GM19240 (cell line): Measurements from ENCODE around the gene LEMD2.

Experiments
- DNase-seq: peaks from one replicate; pipeline ENCODE4 v3.0.0; 2011; ENCODE audit warnings: low spot score; ENCODE audit not compliant: insufficient read length

The LEMD2 gene

DNA sequence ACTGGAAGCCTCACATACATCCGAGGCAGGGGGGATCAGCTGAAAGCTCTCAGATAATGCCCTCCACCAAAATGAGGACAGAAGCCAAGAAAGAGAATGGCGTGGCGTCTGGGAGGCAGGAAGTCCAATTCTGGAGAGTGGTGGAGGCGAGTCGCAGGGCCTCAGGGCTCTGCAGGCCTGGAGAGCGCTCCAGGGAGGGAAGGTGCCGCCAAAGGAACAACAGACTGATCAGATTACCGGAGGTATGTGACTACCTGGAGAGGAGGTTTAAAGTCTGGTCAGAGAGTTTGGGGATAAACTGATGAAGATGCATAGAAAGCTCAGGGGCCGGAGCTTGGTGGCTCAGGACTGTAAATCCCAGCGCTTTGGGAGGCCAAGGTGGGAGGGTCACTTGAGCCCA is 31.0 kb downstream of the LEMD2 start:
- no peak for DNase-seq

DNA sequence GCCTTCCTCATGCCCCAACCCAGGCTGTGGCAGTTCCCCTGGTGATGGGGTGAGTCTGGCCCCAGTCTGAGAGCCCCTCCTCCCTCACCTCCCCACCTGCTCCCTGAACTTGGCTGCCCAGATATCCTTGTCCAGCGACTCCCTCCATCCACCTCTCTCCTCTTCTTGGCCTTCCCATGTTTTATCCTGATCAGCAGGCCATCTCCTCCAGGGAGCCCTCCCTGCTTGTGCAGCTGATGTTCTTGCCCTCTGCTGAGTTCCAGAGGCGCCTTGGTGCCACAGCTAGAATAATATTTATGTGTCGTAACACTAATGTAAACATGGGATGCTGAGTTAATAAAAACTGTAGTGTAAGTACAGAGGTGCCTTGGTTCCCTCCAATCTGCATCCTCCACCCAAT is 31.8 kb downstream of the LEMD2 start:
- no peak for DNase-seq

DNA sequence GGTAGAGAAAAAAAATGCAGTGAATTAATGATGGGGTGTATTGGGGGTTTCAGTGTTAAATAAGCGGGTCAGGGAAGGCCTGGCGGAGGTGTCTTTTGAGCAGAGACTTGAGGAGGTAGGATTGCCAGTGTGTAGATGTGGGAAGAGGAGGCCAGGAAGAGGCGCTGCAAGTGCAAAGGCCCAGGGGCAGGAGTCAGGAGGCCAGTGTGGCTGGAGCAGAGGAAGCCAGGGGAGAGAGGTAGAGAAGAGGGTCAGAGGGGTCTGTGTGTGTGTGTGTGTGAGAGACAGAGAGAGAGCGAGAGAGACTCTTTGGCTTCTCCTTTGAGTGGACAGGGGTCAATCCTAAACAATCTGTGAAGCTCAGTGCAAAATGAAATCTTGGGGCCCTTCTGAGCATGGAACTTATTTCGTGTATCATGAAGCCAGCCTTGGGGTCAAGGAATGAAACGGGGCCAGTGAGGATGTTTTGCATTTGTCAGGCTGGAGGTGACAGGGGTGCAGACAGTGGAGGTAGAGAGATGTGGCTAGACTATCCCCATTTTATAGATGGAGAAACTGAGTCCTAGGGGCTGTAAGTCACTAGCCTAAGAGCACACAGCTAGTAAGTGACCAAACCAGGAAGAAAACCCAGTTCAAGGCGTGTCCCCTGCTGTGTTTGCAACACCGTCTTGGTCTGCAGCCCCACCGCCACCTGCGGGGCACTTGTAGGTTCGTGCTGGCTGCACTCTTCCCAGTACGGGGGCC is 32.5 kb downstream of the LEMD2 start:
- DNase-seq, result no peak

DNA sequence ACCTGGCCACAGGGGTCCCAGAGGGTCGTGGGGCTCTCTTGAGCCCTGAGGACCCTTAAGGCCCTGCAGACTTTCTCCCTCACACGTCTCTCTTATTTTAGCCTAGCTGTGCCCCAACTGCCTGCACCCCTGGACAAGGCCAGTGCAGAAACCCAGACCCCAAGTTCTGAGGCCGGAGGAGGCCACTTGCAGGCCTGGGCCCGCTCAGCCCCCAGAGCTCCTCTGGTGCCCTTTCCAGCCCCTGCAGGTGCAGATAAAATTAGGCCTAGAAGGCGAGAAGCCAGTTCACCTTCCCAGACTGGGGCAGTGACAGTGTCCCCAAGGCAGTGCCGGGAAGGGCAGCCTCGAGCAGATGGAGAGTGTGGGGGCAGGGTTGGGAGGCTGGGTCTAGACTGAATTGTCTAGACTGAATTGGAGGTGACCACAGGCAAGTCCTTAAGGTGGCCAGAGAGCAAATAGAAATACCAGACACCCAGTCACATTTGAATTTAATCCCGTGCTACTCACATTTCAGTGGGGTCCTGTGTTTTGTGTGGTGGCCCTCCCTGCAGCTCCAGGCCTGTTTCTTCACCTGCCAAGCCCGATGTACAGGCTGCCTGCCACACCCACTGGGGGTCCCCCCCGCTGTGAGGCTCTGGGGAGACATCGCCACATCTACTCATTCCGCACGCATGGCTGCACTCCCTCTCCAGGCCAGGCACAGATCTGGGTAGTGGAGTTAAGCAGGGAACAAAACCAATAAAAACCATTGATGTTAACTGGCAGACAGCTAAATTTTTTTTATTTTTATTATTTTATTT is 33.7 kb downstream of the LEMD2 start:
- DNase-seq, result no peak

DNA sequence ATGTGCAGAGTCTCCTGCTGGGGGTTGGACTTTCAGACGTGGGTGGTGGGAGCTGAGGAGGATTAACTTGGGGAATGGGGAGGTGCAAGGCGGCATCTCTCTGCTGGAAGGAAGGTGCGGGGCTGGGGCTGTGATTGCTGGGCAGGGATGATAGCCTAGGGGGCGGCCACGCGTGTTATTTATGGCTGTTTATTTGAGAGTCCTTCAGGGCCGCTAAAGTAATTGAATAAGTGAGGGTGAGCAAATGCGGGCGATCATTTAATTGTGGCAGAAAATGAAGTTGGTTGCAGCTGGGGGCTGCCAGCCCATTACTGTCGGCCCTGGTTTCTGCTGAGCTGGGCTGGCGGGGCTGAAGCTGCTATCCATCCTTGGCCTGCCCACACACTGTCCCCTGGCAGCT is 34.7 kb downstream of the LEMD2 start:
- DNase-seq, result no peak

DNA sequence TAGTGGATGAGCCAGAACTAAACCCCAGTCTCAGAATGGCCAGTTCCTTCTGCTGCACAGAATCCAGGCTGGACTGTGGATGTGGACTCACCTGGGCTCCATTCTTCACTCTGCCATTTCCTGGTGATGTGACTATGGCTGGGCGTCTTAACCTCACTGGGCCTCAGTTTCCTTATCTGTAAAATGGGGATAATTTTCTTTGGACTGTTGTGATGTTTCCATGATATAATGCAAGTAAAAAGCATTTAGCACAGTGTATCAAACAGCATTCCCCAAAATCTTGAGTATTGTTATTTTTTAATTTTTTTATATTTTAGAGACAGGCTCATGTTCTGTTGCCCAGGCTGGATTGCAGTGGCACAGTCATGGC is 36.3 kb downstream of the LEMD2 start:
- no peak for DNase-seq

DNA sequence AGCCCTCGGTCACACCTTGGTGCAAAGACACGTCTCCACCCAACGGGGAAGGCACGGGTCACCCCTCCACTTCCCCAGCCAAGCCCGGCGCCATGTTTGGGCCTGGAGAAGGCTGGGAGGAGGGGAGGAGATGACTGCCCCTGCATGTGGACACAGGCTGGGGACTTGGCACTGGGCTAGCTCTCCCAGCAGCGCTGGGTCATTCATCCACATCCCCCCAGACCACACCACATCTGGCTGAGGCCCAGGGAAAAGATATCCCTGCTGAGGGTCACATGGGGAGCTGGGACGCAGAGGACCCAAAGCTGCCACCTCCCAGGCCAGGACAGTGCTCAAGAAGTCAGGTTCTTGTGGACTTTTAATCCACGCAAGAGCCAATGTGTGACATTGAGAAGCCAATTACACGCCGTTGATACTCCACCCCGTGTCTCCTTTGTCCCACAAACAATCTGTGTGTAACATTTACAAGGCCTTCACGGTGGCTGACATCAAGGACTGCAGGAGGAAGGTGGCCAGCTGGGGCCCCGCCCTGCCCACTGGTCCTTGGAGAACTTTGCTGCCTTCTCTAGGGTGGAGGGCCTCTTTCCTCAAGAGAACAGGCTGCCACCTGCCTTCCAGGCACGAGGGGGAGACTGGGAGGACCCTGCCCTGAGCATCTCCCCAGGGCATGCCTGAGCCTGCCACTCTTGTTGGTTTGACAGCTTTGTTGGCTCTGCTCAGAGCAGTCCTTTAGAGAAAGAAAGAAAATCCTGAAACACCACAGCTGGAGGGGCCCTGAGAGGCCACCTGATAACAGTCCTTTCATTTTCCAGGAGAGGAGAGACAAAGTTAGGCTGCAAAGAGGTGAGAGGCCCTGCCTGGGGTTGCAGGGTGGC is 36.9 kb downstream of the LEMD2 start:
- peak; percentile 29 for DNase-seq

DNA sequence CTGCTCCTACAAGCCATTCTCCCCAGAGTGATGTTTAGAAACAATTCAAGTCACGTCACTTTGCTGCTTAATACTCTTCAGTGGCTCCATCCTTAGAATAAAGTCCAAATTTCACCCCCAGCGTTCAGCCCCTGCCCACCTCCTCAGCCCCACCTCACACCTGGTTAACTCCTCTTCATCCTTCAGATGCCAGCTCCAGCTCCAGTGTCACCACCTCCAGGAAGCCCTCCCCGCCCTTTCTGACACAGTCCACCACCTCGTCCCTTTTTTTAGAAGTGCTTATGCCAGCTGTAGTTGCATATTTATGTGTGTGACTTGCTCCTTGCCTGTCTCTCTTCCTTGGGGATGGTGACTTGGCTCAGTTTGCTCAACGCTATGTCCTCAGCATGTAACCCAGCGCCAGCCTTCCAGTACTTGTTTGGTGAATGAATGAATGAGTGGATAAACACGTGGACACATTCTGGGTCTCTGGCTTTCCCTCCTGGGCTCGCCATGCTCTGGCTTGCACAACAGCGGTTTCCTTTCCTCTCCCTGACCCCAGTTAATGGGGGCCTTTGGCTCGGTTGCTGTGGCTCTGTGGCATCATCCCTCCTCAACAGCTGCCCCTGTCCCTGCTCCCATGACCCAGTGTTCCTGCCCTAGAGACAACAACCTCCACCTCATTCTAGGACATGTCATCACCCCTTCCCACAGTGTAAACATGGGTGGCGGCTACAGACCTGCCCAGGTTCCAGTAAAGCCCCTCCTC is 38.5 kb downstream of the LEMD2 start:
- DNase-seq, result no peak

DNA sequence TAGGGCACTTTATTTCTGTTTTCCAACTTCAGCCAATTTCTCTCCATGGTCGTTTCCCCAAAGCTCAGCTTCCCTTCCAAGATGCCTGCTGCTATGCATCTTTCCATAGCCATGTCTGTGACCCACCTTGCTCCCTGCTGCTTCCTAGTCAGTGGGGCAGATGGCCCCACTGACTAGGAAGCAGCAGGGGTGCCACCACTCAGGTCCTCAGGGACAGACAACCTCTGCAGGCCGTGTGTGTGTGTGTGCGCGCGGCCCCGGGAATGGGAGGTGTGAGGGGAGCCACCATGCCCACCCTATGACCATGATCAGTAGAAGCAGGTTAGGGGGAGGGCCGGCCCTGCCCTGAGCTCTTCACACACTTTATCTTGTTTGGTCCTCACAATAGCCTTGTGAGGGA is 39.5 kb downstream of the LEMD2 start:
- no peak for DNase-seq

DNA sequence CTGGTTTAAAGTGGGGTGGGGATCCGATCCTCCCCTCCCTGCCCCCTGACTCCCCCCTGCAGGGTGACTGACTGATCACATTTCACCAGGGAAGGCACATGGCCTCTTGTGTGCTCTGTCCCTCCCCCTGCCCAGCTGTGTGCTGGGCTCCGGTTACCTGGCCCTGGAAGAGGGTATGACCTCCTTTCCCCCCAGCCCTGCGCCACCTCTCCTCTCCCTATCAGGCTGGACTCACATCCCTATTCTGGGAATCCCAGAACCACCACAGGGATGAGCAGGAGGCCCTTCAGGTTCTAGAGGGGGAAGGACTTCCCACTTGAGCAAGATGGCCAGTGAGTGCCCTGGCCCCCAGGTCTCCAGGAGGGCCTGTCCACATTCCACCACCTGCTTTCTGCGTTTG is 40.1 kb downstream of the LEMD2 start:
- DNase-seq, result no peak

DNA sequence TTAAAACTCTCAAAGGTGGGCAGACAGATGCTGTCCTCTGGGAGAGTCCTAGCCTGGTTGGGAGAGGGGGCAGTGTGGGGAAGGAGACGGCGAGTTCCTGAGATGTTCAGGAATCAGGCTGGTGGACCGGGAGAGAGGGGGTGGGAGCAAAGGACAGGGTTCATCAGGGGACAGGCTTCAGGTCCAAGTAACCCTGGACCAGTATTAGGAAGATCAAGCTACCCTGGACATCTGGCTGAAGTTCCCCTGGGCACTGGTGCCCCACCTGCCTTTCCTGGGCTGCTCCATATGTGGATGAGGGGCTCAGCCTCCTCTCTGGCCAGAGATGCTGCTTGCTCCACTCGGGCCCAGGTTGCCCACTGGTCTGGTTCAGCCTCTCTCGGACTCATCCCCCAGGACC is 41.1 kb downstream of the LEMD2 start:
- no peak for DNase-seq

DNA sequence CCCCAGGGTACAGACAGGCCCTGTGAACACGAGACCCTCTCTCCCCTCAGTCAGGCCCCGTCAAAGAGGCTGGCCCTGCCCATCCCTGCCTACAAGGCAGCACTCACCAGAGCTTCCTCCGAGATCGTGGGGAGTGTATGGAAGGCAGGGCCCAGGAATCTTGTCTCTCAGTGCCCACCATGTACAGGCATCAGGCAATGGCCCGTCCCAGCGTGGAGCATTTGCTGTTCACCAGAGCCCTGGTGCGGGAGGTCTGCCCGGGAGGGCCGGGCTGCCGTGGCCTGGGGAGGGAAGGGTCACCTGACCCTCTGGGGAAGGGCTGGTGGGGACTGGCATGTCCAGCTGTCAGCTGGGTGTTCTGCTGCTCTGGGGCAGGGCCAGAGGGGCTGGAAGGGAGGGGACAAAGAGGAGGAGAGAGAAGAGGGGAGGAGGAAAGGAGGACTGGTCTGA is 42.3 kb downstream of the LEMD2 start, which contains the start of gene IP6K3:
TSS of gene IP6K3 (minus strand) at position 255 of the 450 bp plus-strand sequence. CDS start 11,429 bp downstream, outside the sequence.
- no peak for DNase-seq

DNA sequence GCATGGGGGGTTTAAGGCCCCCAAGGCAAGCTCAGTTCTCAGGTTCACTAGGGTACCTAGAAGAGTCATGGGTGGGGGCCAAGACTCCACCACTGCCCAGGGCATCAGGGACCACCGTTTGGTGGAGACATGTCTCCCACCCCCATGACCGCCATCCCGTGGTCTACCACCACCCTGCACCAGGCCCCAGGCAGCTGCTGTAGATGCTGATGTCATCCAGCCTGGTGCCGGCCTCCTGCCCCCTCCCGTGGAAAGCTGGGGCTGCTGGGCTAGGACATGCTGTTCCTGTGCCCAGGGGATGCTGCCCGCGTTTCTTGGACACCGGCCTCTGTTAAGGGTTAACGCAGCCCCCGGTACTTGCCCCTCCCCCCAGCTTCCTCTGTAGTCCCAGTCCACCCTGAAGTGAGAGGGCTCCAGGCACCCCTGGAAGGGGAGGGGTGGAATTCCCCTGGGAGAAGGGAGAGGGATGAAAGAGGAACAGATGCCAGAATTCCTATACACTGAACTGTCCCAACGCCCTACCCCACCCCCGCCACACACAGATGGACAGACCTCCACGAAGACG is 42.8 kb downstream of the LEMD2 start:
- no peak for DNase-seq

DNA sequence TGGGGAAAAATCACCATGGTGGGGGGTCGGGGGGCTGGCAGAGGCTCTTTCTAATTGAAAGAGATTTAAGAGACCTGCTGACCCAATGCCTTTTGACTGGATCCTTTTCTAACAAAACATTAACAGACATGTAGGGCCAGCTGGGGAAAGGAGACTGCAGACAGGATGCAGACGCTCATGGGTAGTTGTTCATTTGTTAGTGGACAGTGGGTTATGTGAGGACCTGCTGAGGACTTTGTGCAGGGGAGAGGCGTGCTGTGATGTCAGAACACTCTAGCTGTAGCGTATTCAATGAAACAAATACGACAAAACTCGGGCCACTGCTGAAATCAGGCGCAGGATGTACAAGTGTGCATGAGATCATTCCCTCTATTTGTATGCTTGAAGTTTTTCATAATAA is 43.4 kb downstream of the LEMD2 start:
- no peak for DNase-seq

DNA sequence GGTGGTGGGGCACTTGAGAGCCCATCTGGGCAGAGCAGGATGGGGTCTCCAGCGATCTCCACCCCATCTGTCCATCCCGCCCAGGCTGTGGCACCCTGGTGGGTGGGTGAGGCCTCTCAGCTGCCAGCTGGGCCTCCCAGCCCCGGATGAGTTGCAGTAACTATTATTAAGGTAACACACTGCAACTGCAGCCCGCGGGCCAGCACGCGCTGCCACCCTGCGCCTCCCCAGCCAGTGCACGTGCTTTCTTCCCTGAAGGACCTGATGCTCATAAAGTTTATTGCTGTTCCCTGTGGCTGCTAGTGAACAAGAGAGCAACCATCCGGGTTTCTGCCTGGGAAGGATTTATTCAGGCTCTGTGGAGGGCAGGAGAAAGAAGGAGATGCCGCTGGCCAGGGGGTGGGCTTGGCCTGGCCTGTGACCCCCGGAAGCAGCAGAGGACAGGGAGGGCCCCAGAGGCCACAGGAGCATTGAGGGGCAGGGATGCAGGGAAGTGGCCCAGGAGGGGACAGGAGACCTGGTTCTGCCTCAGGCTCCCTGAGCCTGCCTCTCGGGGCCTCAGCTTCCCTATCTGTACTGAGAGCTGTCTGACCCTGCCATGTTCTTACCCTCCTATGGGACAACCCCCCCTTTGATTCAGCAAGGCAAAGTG is 43.9 kb downstream of the LEMD2 start:
- no peak for DNase-seq

DNA sequence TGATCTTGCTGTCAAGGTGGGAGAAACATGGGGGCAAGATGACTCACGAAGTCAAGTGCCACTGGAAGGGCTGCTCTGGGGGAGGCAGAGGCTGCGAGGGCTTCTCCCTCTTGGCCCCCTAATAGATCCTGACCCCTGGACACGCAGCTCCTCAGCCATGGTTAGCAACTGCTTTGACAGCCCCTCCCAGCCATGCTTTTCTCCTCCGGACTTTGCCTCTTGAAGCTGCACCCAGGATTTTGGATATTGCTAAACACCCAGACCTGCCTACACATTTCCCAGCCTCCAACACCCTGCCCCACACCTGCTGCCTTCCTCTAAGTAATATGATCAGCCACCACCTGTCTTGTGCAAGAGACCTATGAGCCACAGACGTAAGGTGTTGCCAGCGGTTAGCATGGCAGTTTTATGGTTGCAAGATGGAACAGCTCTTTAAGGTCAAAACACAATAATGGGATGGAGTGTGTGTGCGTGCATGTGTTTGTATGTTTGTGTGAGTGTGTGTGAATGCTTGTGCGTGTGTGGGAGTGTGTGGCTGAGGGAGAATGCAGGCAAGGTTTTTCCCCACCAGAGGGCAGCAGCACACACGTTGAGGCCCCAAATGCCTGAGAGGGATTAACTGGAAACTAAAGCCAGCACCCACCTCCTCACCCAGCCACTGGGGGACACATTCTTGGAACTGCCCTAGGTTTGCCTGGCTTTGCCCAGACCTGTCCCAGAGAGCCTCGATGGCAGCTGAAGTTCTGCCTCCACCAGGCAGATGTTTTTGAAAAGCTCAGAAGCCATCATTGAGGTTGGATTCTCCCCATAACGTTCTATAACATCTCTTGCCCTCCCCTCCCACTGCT is 44.7 kb downstream of the LEMD2 start:
- DNase-seq, result peak; percentile 87

DNA sequence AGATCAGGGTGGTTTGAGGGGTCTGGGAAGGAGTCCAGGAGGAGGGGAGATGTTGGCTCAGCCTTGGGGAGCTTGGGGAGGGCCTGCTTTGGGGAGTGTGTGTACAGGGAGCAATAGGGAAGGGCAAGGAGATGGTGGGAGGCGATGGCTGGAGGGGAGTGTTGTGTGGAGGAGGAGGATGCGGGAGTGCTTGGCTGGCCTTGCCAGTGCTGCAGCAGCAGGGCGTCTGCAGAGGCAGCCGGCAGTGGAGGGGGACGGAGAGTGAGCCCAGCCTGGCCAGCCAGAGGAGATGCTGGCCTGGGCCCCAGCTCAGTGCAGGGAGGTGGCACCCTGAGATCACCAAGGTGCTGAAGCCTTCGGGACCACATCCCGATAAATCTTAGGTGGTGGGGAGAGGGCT is 46.1 kb downstream of the LEMD2 start:
- no peak for DNase-seq

DNA sequence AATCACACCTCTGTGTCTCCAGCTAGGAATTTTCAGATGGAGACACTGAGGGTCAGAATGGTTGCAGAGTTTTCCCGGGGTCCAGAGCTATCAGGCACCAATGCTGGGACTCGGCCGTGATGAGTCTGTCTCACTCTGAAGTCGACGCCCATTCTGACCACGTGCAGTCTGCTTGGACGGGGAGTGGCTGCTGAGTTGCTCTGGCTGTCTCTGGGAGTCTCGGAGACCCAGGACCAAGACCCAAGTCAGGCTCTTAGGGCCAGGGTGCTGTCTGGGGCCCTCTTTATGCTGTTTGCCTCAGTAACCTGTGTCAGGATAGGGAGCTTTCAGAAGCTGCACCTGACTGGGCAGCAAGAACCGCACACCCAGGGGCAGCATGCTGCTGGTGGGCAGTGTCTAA is 46.8 kb downstream of the LEMD2 start:
- DNase-seq, result no peak

DNA sequence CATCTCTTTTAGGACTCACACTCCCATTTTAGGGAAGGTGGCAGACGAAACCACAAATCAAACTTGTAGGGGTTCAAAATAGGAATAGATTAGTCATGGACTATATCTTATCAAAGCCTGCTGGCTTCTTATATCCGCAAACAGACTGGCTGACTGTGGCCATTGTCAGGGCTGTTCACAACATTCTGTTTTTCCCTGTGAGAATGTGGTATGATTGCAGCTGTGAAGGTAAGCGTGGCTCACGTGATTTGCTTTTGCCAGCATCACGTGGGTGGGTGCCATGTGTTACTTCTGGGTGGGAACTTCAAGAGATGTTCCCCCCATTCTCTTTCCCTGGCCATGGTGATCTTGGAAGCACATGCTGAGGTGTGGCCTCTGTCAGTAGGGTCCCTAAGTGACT is 48.1 kb downstream of the LEMD2 start:
- no peak for DNase-seq
